PC-9 (cell line): Measurements from ENCODE around the gene DVL1. TPM values are rescaled to one million over a fixed set of nuclear protein-coding genes. Genes with fewer than 3 reads are reported as not detected.

Experiments
- BruUV-seq: library from RNA; stranded (reverse); fragments of 400-500 nt; replicated peaks from 2 replicates; lab custom pipeline; 2021; lab: Mats Ljungman, UMichigan
- CTCF ChIA-PET: fragments of 300-600 bp; sonication (Branson Sonifier 250); formaldehyde crosslinking; loops from one replicate; lab custom pipeline; 2022; ENCODE audit warnings: antibody characterized with exemption; lab: Charles Lee
- POLR2A ChIA-PET: fragments of 300-600 bp; sonication (Branson Sonifier 250); formaldehyde crosslinking; loops from one replicate; lab custom pipeline; 2022; ENCODE audit warnings: antibody characterized with exemption; ENCODE audit not compliant: unreplicated experiment; lab: Charles Lee
- DNase-seq, 2 experiments: peaks; one replicate each; pipeline versions ENCODE4 v3.0.0 to v3.0.0-alpha.2; 2015 to 2022; ENCODE audit warnings: mixed read lengths in 1 of 2
- H2AFZ ChIP-seq: fragments of 200-600 bp; sonication (generic); 2 replicates; pipeline ENCODE4 v1.8.1; 2017; ENCODE audit warnings: antibody characterized with exemption
- H3F3A ChIP-seq: fragments of 200-600 bp; sonication (generic); 2 replicates; pipeline ENCODE4 v1.8.1; 2017; ENCODE audit warnings: antibody characterized with exemption, mild to moderate bottlenecking, low read depth; ENCODE audit not compliant: insufficient read depth
- H3K27ac ChIP-seq: fragments of 200-600 bp; sonication (generic); 2 replicates; pipeline ENCODE4 v1.6.1; 2016; ENCODE audit warnings: mixed run types
- H3K27me3 ChIP-seq: fragments of 200-600 bp; sonication (generic); 2 replicates; pipeline ENCODE4 v1.6.1; 2016; ENCODE audit warnings: low read depth, mixed run types; ENCODE audit not compliant: insufficient read depth
- H3K36me3 ChIP-seq: fragments of 200-600 bp; sonication (generic); 2 replicates; pipeline ENCODE4 v1.6.1; 2016; ENCODE audit warnings: low read depth, mixed run types
- H3K4me1 ChIP-seq: fragments of 200-600 bp; sonication (generic); replicated peaks from 2 replicates; pipeline ENCODE4 v1.6.1; 2016; ENCODE audit warnings: mixed run types; ENCODE audit not compliant: insufficient read depth
- H3K4me2 ChIP-seq: fragments of 200-600 bp; sonication (generic); 2 replicates; pipeline ENCODE4 v1.6.1; 2017; ENCODE audit warnings: mixed run types
- H3K4me3 ChIP-seq: fragments of 200-600 bp; sonication (generic); 2 replicates; pipeline ENCODE4 v1.6.1; 2016; ENCODE audit warnings: mixed run types
- H3K79me2 ChIP-seq: fragments of 200-600 bp; sonication (generic); 2 replicates; pipeline ENCODE4 v1.6.1; 2017; ENCODE audit warnings: low read depth, mixed run types
- H3K9me2 ChIP-seq: fragments of 200-600 bp; sonication (generic); 2 replicates; pipeline ENCODE4 v1.8.1; 2017; ENCODE audit warnings: mild to moderate bottlenecking; ENCODE audit not compliant: insufficient read depth
- H3K9me3 ChIP-seq: fragments of 200-600 bp; sonication (generic); 2 replicates; pipeline ENCODE4 v1.8.1; 2016; ENCODE audit warnings: low read depth; ENCODE audit not compliant: insufficient read depth
- H4K20me1 ChIP-seq: fragments of 200-600 bp; sonication (generic); 2 replicates; pipeline ENCODE4 v1.8.1; 2017; ENCODE audit not compliant: insufficient read depth
- EZH2 ChIP-seq: fragments of 200-600 bp; sonication (generic); IDR thresholded peaks from 2 replicates; pipeline ENCODE4 v1.8.0; 2017; ENCODE audit warnings: antibody characterized with exemption, low read depth
- intact Hi-C: fragments of 100-400 bp; cut with micrococcal nuclease; formaldehyde crosslinking; loops from one replicate; pipeline ENCODE4 v1.10.0; 2022; ENCODE audit not compliant: unreplicated experiment
- total RNA-seq: library from RNA; stranded (reverse); gene quantifications from 2 replicates; pipeline ENCODE4 v1.2.3, GENCODE V29; 2021
- TF ChIP-seq, protein P1 (sequence below): fragments of 200-600 bp; sonication (generic); conservative IDR thresholded peaks from 2 replicates; pipeline ENCODE4 v1.6.1; 2017; ENCODE audit warnings: mixed run types, antibody characterized with exemption, mild to moderate bottlenecking, moderate library complexity

Gene DVL1
- total RNA-seq, 1 experiment from 2014 or later, result 95.8 TPM

DNA sequence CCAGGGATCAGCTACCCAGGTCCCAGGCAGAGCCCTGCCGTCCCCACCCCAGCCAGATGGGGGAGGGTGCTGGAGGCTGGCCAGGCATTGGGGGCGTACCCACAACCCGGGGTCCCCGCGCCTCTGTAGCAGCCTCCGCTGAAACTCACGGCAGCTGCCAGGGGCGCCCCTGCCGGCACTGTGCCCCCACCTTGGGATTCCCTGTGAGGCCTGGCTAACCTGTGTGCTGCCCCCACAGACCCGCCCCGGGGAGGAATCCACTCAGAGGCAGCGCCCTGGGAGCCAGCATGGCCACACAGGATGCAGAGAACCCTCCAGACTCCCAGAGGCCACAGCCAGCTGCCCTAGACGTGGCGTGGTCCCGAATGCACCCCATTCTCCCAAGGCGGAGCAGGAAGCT, 3.8 kb downstream of the DVL1 start:
- H4K20me1 ChIP-seq, result no peaks in the 10 kb centered on the region
- H3F3A ChIP-seq, result peaks cover 67% of the 10 kb centered on the region
- CTCF ChIA-PET, result no interaction called here
- intact Hi-C loops, result loop anchor here (2.0 to 10.0 kb wide), 4 partner anchors 15 to 89 kb away; partner anchors contain the start of genes TAS1R3, UBE2J2 and VWA1
- H3K4me2 ChIP-seq, result peak overlapping the region; percentile 93
- no peaks in the 10 kb centered on the region for H3K9me3 ChIP-seq
- POLR2A ChIA-PET, result no interaction called here
- H3K27ac ChIP-seq, result peak overlapping the region; percentile 92
- H3K27me3 ChIP-seq, result no peaks in the 10 kb centered on the region
- H3K4me1 ChIP-seq, result peaks cover 51% of the 10 kb centered on the region
- H3K9me2 ChIP-seq, result no peaks in the 10 kb centered on the region
- peak; percentile 59 to 71 for DNase-seq
- no TSS peak for BruUV-seq
- H3K4me3 ChIP-seq, result peak overlapping the region; percentile 85; the same call in 1 of the 2 replicates
- no peak for TF ChIP-seq EZH2
- TF ChIP-seq, protein P1, sequence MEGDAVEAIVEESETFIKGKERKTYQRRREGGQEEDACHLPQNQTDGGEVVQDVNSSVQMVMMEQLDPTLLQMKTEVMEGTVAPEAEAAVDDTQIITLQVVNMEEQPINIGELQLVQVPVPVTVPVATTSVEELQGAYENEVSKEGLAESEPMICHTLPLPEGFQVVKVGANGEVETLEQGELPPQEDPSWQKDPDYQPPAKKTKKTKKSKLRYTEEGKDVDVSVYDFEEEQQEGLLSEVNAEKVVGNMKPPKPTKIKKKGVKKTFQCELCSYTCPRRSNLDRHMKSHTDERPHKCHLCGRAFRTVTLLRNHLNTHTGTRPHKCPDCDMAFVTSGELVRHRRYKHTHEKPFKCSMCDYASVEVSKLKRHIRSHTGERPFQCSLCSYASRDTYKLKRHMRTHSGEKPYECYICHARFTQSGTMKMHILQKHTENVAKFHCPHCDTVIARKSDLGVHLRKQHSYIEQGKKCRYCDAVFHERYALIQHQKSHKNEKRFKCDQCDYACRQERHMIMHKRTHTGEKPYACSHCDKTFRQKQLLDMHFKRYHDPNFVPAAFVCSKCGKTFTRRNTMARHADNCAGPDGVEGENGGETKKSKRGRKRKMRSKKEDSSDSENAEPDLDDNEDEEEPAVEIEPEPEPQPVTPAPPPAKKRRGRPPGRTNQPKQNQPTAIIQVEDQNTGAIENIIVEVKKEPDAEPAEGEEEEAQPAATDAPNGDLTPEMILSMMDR, result no peak
- H3K36me3 ChIP-seq, result peaks cover 10% of the 10 kb centered on the region; the same call in 1 of the 2 replicates
- no peak overlapping the region for H2AFZ ChIP-seq
- H3K79me2 ChIP-seq, result peaks cover 73% of the 10 kb centered on the region

DNA sequence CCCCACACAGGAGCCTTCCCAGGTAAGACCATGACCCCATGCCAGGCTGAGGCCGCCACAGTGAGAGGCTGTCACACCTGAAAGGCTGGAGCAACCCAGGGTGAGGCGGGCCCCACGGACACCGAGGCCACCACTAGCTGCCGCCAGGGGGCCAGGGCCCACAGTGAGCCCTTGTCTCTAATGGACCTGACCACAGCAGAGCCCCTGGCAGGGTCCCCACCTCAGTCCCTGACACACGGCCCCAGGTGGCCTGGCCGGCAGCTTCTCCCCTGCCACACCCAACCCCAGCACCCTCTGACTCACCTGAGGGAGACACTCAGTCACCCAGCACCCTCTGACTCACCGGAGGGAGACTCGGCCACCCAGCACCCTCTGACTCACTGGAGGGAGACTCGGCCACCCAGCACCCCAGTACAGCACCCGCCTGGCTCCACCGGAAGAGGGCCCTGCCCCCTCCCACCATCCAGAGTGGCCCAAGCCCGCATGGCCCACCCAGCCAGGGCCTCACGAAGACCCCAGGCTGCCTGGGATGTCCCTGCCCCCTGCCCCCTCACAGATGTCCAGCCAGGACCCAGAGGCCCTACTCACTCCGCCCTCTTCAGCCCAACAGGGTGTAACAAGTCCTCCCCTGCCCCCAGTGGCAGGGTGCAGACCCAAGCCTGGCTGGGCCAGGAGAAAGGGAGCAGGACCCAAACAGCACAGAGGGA, 4.4 kb downstream of the DVL1 start:
- peaks cover 76% of the 10 kb centered on the region for H3K79me2 ChIP-seq
- H4K20me1 ChIP-seq, result no peaks in the 10 kb centered on the region
- H3F3A ChIP-seq, result peaks cover 67% of the 10 kb centered on the region
- H3K4me2 ChIP-seq, result peak overlapping the region; percentile 93
- ChIA-PET POLR2A (no interaction called here), CTCF (interaction anchor here (0.6 kb wide), 1 partner anchor 154 kb away, joined by 6 read pairs; no protein-coding TSS in a partner anchor)
- H3K27ac ChIP-seq, result peak overlapping the region; percentile 92
- intact Hi-C loops, result loop anchor here (1.0 to 10.0 kb wide), 6 partner anchors 14 to 160 kb away; partner anchors contain the start of genes TAS1R3, UBE2J2 and VWA1
- H3K9me3 ChIP-seq, result no peaks in the 10 kb centered on the region
- peak overlapping the region; percentile 85; the same call in 1 of the 2 replicates for H3K4me3 ChIP-seq
- no peaks in the 10 kb centered on the region for H3K27me3 ChIP-seq
- H3K4me1 ChIP-seq, result peaks cover 51% of the 10 kb centered on the region
- no peaks in the 10 kb centered on the region for H3K9me2 ChIP-seq
- H3K36me3 ChIP-seq, result peaks cover 10% of the 10 kb centered on the region; the same call in 1 of the 2 replicates
- no TSS peak for BruUV-seq
- no peak overlapping the region for H2AFZ ChIP-seq
- no peak for TF ChIP-seq EZH2
- TF ChIP-seq, protein P1, result peak; percentile 79
- DNase-seq, result peak; percentile 96 to 98

DNA sequence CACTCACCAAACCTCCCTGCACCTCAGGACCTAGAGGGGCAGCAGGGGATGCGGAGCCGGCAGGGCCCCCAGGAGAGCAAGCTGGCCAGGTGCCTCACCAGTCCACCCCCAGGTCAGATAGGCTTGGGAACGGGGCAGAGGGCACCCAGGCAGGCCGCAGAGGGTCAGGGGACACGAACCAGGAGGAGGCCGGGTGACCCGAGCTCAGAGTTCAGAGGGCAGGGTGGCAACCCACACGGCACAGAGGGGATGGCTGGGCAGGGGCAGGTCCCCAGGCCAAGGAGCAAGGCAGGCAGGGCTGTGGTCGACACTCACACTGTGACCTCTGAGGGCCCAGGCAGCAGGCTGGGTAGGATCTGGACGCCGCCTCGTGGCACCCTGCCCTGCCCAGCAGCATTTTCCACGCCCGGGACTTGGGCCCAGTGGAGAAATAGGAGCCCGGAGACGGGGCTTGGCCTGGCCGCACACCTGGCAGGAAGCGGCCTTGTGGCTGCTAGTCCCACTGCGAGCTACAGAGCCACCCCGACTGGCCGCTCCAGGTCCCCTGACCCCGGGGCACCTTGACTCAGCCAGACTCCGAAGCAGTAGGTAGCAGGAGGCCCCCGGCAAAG, 5.3 kb downstream of the DVL1 start:
- H3K4me2 ChIP-seq, result peak overlapping the region; percentile 93
- CTCF ChIA-PET, result interaction anchor here (0.6 kb wide), 1 partner anchor 155 kb away, joined by 6 read pairs; no protein-coding TSS in a partner anchor
- H3K79me2 ChIP-seq, result peaks cover 76% of the 10 kb centered on the region
- DNase-seq, result peak; percentile 88
- no peak overlapping the region for H2AFZ ChIP-seq
- no peaks in the 10 kb centered on the region for H3K27me3 ChIP-seq
- intact Hi-C loops, result loop anchor here (1.0 to 10.0 kb wide), 5 partner anchors 13 to 161 kb away; partner anchors contain the start of genes TAS1R3 and VWA1
- H3K36me3 ChIP-seq, result peaks cover 10% of the 10 kb centered on the region; the same call in 1 of the 2 replicates
- no peak for TF ChIP-seq EZH2
- TF ChIP-seq, protein P1, result no peak
- POLR2A ChIA-PET, result interaction anchor here (0.6 kb wide), 1 partner anchor 31 kb away, joined by 6 read pairs; the partner anchor contains the start of gene AURKAIP1
- peaks cover 67% of the 10 kb centered on the region for H3F3A ChIP-seq
- TSS peak; percentile 17 for BruUV-seq
- peaks cover 51% of the 10 kb centered on the region for H3K4me1 ChIP-seq
- H3K4me3 ChIP-seq, result peak overlapping the region; percentile 32; the same call in 1 of the 2 replicates
- H3K9me3 ChIP-seq, result no peaks in the 10 kb centered on the region
- peak overlapping the region; percentile 92 for H3K27ac ChIP-seq
- no peaks in the 10 kb centered on the region for H4K20me1 ChIP-seq
- no peaks in the 10 kb centered on the region for H3K9me2 ChIP-seq
